NT2/D1 (cell line): ENCODE data around the gene C1S.
"Not testable (repeated sequence)": the region's sequence is repeated elsewhere in the genome, so short reads cannot be mapped to it uniquely, and the experiment has no call there.

Source experiments
- DNase-seq: peaks from one replicate; pipeline ENCODE4 v3.0.0-alpha.2; 2011; ENCODE audit warnings: low read depth, low spot score
- H3K27me3 ChIP-seq: 2 replicates; pipeline ENCODE4 v1.6.0; 2011; ENCODE audit warnings: mild to moderate bottlenecking; ENCODE audit not compliant: insufficient read length, insufficient read depth
- H3K36me3 ChIP-seq: 2 replicates; pipeline ENCODE4 v1.6.1; 2011; ENCODE audit warnings: mild to moderate bottlenecking, low read length, mixed read lengths; ENCODE audit not compliant: insufficient read depth, insufficient read length
- H3K4me1 ChIP-seq: 2 replicates; pipeline ENCODE4 v1.5.1; 2011; ENCODE audit not compliant: insufficient read depth, insufficient read length
- H3K4me3 ChIP-seq: 2 replicates; pipeline ENCODE4 v1.5.1; 2011; ENCODE audit warnings: low read depth; ENCODE audit not compliant: insufficient read length
- H3K9ac ChIP-seq: 2 replicates; pipeline ENCODE4 v1.6.0; 2011; ENCODE audit warnings: low read depth; ENCODE audit not compliant: insufficient read length
- H3K9me3 ChIP-seq: 2 replicates; pipeline ENCODE4 v1.5.1; 2011; ENCODE audit warnings: mild to moderate bottlenecking, low read length; ENCODE audit not compliant: insufficient read depth
- SUZ12 ChIP-seq: IDR thresholded peaks from 2 replicates; pipeline ENCODE4 v1.6.1; 2011; ENCODE audit not compliant: insufficient read length, insufficient read depth; ENCODE audit errors: extremely low read depth
- YY1 ChIP-seq: IDR thresholded peaks from 2 replicates; pipeline ENCODE4 v1.6.1; 2011; ENCODE audit not compliant: insufficient read length, insufficient read depth
- ZNF274 ChIP-seq: IDR thresholded peaks from 2 replicates; pipeline ENCODE4 v1.6.1; 2011; ENCODE audit warnings: mild to moderate bottlenecking, low read depth, low read length

The C1S gene

GRCh38 chr12:7034464-7034863 is 26.1 kb upstream of the C1S start:
- TF ChIP-seq SUZ12 (no peak), YY1 (no peak), ZNF274 (no peak)
- DNase-seq = no peak
- H3K27me3 ChIP-seq = no peaks in the 10 kb centered on the region
- no peaks in the 10 kb centered on the region for H3K36me3 ChIP-seq
- no peak overlapping the region for H3K9ac ChIP-seq
- H3K4me3 ChIP-seq = no peak overlapping the region
- peaks cover 12% of the 10 kb centered on the region; the same call in 1 of the 2 replicates for H3K9me3 ChIP-seq
- H3K4me1 ChIP-seq = no peaks in the 10 kb centered on the region

GRCh38 chr12:7035463-7035862 is 25.1 kb upstream of the C1S start:
- H3K4me3 ChIP-seq = no peak overlapping the region
- H3K36me3 ChIP-seq = no peaks in the 10 kb centered on the region
- no peak for TF ChIP-seq ZNF274
- no peak for TF ChIP-seq SUZ12
- TF ChIP-seq YY1 = no peak
- H3K4me1 ChIP-seq = no peaks in the 10 kb centered on the region
- H3K9me3 ChIP-seq = peaks cover 12% of the 10 kb centered on the region; the same call in 1 of the 2 replicates
- no peaks in the 10 kb centered on the region for H3K27me3 ChIP-seq
- no peak for DNase-seq
- H3K9ac ChIP-seq = no peak overlapping the region

GRCh38 chr12:7037411-7037810 is 23.1 kb upstream of the C1S start:
- H3K4me1 ChIP-seq, H3K27me3 ChIP-seq, H3K9ac ChIP-seq, H3K4me3 ChIP-seq, DNase-seq, H3K9me3 ChIP-seq, H3K36me3 ChIP-seq: not testable (repeated sequence)

GRCh38 chr12:7038591-7038990 is 21.9 kb upstream of the C1S start:
- no peak for DNase-seq
- H3K27me3 ChIP-seq = no peaks in the 10 kb centered on the region
- peaks cover 6% of the 10 kb centered on the region; the same call in 1 of the 2 replicates for H3K9me3 ChIP-seq
- H3K4me3 ChIP-seq = no peak overlapping the region
- no peaks in the 10 kb centered on the region for H3K36me3 ChIP-seq
- no peak overlapping the region for H3K9ac ChIP-seq
- H3K4me1 ChIP-seq = no peaks in the 10 kb centered on the region
- TF ChIP-seq ZNF274 (no peak), SUZ12 (no peak), YY1 (no peak)

- Histone ChIP-seq H3K9ac (no peak overlapping the region), H3K4me3 (no peak overlapping the region), H3K36me3 (no peaks in the 10 kb centered on the region), H3K27me3 (no peaks in the 10 kb centered on the region), H3K4me1 (no peaks in the 10 kb centered on the region), H3K9me3 (peaks cover 6% of the 10 kb centered on the region; the same call in 1 of the 2 replicates)
- DNase-seq = no peak
- TF ChIP-seq SUZ12 (no peak), ZNF274 (no peak), YY1 (no peak)
Measured at GRCh38 chr12:7039403-7039802, 21.1 kb upstream of the C1S start.

GRCh38 chr12:7042842-7043241 is 17.7 kb upstream of the C1S start:
- TF ChIP-seq SUZ12 = no peak
- no peak overlapping the region for H3K9ac ChIP-seq
- DNase-seq = no peak
- H3K9me3 ChIP-seq = no peaks in the 10 kb centered on the region
- H3K4me3 ChIP-seq = no peak overlapping the region
- H3K27me3 ChIP-seq = no peaks in the 10 kb centered on the region
- no peaks in the 10 kb centered on the region for H3K4me1 ChIP-seq
- no peaks in the 10 kb centered on the region for H3K36me3 ChIP-seq

GRCh38 chr12:7045913-7046312 is 14.6 kb upstream of the C1S start:
- H3K4me3 ChIP-seq = no peak overlapping the region
- H3K4me1 ChIP-seq = no peaks in the 10 kb centered on the region
- H3K36me3 ChIP-seq = no peaks in the 10 kb centered on the region
- no peaks in the 10 kb centered on the region for H3K27me3 ChIP-seq
- TF ChIP-seq YY1 (no peak), SUZ12 (no peak), ZNF274 (no peak)
- DNase-seq = no peak
- no peak overlapping the region for H3K9ac ChIP-seq
- H3K9me3 ChIP-seq = peaks cover 6% of the 10 kb centered on the region

GRCh38 chr12:7046383-7047105 is 14.0 kb upstream of the C1S start:
- Histone ChIP-seq H3K9ac (no peak overlapping the region), H3K4me3 (no peak overlapping the region), H3K36me3 (no peaks in the 10 kb centered on the region), H3K4me1 (no peaks in the 10 kb centered on the region), H3K9me3 (peaks cover 7% of the 10 kb centered on the region), H3K27me3 (no peaks in the 10 kb centered on the region)
- no peak for TF ChIP-seq YY1
- no peak for TF ChIP-seq ZNF274
- no peak for TF ChIP-seq SUZ12
- DNase-seq = no peak
